NCI-H2107 (cell line): ENCODE measurements around the gene AGBL4.

Experiments used
- DNase-seq: peaks from one replicate; lab custom pipeline; 2025; lab: John Stamatoyannopoulos, UW

Gene AGBL4

DNA sequence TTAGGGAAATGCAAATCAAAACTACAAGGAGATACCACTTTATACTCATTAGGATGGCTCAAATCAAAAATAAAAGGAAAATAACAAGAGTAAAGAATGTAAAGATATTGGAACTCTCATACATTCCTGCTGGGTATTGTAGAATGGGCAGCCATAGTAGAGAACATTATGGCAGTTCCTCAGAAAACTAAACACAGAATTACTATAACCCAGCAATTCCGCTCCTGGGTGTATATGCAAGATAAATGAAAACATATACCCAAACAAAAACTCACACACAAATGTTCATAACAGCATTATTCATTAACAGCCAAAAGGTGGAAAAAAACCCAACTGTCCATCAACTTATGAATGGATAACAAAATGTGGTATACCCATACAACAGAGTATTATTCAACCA, 1258.4 kb downstream of the AGBL4 start:
- DNase-seq = no peak

DNA sequence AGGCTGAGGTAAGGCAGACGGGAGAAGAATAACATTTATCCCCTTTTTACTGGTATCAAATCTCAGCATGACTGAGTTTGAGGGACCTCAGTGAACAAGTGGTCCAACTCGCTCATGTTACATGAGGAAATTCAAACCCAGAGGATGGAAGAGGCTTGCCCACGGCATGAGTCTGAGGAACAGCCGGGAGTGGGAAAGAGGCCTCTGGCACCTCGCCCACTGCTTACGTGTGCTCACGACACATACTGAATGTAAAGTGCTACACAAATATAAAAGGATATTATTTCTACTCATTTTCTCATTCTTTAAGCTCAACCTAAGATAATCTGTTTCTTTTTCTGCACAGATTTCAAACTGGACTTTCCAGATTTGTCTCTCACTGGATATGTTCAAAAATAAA, 1261.8 kb downstream of the AGBL4 start:
- DNase-seq = peak; percentile 31

DNA sequence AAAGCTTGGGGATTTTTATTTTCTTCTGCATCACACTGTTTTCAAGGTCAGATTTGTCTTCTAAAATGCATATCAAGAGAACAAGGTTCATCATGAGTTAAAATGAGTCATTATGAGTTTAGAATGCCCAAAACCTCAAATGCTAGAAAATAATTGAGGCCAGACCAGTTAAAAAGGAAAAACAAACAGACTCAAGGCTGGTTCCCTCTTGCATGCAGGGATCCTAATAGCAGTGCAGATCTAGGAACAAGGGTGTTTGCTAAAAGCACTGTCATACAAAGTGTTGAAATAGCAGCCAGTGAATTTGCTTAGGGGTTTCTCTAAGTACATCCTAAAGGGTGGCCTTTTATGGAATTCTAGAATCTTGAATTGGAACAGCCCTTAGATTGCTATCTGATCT, 1262.3 kb downstream of the AGBL4 start:
- no peak for DNase-seq

DNA sequence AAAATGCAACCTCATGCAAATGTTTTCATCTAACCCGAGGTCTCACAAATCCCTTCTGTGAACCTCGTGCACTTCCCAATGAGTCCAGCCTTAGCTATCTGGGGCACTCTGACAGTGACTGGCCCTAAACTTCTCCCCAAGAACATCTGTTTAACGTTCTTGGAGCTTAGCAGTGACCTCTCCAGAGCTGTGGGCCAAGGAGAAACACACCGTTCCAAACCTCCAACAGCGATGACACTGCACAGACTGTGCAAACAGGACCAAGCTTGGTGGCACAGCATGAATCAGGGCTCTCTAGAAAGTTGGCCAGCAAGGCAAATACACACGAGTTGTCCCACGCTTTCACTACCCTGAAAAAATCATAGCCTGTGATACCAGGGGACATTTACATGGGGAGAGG, 1262.9 kb downstream of the AGBL4 start:
- DNase-seq = no peak

DNA sequence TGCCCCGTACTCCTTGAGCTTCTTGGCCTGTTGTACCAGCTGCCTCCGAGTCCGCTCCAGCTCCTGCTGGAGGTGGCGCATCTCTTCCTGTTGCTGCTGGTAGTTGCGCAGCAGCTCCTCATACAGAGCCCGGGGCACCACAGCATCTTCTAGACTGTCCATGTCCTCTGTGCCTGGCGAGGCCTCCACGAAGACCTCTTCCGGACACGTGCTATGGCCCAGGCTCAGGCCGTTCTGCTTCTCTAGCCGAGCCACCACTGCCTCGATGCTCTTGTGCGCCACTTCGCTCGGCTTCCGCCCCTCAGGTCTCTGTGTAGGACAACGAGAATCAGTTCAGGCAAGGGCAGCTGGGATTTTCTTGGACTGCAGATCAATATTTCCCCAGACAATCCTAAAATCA, 1264.8 kb downstream of the AGBL4 start:
- no peak for DNase-seq

- no peak for DNase-seq
These were observed 1266.4 kb downstream of the AGBL4 start for GRCh38 chr1:48757363-48757762.

GRCh38 chr1:48756683-48757316, 1267.0 kb downstream of the AGBL4 start:
- DNase-seq = no peak

DNA sequence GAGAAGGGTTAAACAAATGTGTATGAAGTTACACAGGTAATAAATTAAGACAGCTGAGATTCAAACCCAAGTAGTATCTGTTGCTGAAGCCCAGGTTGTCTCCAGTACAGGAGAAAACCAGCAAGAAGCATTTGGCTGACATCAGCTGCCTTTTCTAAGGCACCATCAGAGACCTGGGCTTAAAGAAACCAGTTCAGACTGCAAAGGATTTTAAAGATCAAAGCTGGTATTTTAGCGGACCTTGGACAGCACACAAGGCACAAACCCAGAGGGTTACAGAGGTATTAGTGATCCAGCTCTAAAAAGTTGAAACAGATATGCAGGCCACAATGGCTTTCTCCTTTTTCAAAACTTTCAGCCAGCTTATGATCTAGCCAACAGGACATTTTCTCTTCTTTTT, 1270.5 kb downstream of the AGBL4 start:
- DNase-seq = no peak

DNA sequence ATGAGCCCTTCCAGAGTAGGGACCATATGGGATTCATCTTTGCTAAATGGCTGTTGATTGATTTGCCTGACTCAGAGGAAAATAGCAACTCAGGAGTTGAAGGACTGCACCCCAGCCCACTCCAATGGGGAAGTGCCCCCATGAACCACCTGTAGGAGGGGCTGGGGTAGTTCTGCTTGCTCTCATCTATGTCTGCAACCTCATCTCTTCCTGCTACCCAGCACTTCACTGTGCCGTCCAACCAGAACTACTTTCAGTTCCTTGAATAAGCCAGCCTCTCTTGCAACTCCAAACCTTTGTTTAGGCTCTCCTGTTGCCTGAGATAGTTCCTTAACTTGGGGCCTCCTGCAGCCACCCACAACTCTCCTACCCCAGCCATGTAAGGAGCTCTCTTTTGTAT, 1273.6 kb downstream of the AGBL4 start:
- no peak for DNase-seq

DNA sequence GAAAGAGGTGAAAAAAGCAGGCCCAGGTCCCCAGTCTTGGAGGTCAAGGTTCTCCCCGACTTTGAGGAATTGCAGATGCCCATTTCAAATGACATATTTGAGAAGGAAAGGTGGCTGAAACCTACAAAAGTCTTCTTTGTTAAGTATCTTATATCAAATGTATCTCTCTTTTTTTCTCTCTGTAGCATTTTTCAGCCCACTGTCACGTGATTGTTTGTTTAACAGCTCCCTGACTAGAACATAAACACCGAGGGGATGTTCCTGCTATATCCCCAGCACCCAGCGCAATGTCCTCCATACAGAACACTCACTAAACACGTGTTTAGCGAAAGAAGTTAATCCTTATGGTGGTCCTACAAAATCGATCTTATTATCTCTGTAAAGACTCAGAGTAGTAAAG, 1274.7 kb downstream of the AGBL4 start:
- DNase-seq = no peak

DNA sequence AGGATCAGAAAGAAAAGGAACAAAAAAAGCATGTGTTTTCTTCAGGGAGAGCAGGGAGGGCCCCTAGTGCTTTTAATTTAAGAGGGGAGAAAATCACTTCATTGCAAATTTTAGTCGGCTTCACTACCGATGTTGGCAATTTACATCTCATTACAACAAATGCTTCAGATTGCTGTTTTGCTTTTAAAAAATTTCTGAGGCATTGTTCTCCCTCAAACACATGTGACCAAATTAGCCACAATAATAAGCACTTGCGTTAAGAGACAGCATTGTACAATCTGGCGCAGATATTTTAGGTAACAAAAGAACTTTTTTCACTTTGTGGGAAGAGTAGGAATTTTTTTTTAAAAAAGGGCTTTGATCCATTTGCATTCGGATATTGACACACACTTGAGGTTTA, 1276.8 kb downstream of the AGBL4 start:
- no peak for DNase-seq

GRCh38 chr1:48744032-48744431, 1279.7 kb downstream of the AGBL4 start:
- DNase-seq = no peak

GRCh38 chr1:48743480-48743879, 1280.3 kb downstream of the AGBL4 start:
- DNase-seq = no peak

DNA sequence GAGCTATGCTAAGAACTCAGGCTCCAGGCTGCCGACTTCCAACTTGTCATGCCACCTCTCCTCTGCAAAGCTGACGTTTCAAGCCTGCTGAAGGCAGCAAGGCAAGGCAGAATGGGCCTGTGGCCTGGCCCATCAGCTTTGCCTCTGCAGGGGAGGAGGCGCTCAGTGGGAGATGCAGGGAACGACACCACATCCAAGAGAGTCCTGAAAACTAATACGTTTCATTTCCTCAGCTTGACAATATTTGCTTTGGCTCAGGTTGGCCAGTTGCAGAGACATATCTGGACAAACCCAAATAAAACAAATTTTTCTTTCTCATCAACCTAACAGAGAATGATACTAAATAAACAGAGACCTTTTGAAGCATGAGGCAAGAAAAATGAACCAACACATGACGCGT, 1282.4 kb downstream of the AGBL4 start:
- DNase-seq = no peak

DNA sequence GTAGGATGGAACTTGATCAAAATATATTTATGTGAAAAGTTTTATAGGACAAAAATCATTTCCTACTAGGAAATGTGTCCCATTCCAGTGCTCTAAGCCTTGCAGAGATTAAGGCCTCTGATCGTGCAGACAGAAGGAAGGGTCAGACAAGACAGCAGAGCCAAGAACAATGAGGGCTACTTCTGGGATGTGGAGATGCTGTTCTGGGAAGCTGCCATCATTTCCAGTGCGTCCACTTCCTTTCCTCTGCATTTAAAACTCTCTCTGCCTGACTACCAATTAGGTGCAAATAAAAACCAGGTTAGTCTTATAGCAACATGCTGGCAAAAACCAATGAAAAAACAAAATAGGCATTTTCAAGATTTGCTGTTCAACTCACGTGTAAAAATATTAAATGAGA, 1283.1 kb downstream of the AGBL4 start:
- DNase-seq = no peak

DNA sequence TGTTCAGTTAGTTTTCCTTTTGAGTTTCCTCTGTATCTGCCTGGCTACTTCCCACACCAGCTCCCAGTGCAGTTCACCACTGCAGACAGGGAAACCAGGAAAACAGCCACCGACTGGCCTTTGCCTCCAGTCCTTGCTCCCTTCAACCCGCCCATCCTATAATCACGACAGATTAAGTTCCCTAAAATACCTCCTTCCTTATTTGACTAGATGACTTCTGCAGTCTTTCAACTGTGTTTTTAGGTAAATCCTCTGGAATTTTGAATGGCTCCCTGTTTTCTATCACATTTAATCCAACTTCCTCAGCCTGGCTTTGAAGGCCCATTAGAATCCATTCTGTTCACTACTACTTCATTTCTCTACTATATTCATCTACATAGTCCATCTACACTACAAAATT, 1284.7 kb downstream of the AGBL4 start:
- no peak for DNase-seq

DNA sequence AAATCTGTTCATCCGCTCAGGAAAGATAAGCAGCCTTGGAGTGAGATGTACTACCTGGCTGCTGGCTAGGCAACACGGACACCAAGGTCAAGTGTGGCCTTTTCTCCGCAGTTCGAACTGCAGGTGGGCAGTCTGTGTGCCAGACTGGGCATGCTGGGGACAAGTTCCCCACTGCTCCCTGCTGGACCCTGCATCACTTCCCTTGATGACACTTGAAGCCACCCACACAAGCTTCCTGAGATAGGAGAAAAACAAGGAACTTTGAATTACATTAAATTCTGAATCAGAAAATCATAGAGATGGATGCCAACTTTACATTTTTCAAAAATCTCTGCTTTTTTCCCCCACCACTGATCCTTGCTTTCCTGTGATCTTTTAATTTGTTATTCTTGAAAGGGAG, 1285.4 kb downstream of the AGBL4 start:
- no peak for DNase-seq

GRCh38 chr1:48735796-48736195, 1288.0 kb downstream of the AGBL4 start:
- no peak for DNase-seq

DNA sequence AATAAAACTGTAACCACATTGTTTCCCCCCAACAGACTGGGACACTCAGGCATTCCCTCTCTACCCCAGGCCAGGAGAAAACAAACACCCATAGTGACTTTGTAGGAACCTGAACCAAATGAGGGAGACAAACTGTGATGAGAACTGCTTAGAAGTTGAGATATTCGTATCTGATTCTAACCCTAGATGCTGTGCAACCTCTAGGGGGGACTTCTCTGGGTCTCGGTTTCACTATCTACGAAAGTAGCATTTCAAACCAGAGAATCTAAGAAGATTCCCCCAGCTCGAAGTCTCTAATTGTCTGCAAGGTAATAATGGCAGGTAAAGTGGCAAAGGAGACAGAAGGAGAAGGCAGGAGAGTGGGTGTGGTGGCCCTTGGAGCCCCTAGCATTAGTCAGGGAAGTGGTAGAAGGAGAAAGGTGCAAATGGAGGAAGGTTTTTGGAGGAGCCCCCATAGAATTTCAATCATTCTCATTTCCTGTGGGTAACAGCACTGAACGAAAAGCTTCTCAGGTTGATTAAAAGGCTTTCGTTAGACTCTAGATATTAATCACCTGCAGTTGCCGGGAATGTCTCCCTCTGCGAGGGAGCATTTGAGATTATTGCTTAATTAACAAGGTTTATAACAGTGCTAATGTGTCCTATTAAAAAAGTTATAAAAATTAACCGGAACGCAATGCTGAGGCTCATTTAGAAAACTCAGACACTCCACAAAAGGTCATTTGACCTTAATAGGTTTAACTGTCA, 1293.4 kb downstream of the AGBL4 start:
- DNase-seq = no peak

GRCh38 chr1:48728584-48728983, 1295.2 kb downstream of the AGBL4 start:
- no peak for DNase-seq

GRCh38 chr1:48726557-48727215, 1297.1 kb downstream of the AGBL4 start:
- DNase-seq = no peak

DNA sequence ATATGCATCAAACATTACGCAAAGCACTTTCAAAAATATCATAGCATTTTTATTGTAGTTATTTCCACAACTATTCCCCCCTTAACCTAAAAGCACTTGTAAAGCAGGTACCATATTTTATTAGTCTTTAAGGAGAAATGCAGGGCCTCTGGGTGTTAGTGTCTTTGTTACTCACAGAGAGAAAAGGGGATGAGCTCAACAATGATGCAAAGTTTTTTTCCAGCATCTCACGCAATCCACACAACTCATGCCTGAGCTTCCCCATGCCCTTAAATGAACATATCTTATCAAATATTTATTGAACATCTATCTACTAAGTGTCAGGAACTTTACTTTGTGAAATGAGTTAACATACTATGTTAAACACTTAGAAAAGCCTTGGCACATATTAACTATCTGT, 1297.6 kb downstream of the AGBL4 start:
- no peak for DNase-seq

DNA sequence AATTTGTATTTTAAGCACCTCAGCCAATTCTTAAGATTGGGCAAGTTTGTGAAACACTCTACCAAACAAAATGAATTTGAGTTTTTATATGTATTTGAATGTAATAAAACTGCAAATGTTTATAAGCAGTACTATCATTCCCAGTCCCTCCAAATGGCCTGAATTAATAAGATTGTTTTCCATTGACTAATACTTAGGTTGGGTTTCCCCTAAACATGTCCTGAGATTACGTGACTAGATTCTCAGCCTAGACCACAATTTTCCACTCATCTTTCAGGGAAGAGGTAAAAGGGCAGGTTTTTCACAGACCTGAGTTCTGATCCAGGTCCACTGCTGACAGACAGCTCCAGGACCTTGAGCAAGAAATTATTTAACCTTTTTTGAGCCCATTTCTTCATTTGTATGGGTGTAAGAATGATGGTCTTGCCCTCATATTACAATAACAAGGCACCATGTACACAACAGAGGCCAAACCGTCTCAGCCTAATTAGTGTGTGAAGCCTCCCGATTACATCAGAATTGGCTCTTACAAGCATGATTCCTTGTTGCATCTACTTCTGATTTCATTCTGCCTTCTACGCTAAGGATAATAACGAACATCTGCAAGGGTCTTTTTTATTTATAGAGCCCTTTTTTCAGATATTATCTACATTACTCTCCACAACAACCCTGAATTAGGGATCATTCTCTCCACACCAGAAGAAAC, 1298.3 kb downstream of the AGBL4 start:
- no peak for DNase-seq
